OCI-LY7 (cell line): ENCODE data around the gene SIGLEC10. TPM values are rescaled to one million over a fixed set of nuclear protein-coding genes. Genes with fewer than 3 reads are reported as not detected.

Source experiments
- BruUV-seq: library from RNA; stranded (reverse); fragments of 400-500 nt; replicated peaks from 2 replicates; lab custom pipeline; 2021; lab: Mats Ljungman, UMichigan
- CTCF ChIA-PET: fragments of 300-600 bp; sonication (Branson Sonifier 250); formaldehyde crosslinking; loops from one replicate; lab custom pipeline; 2022; ENCODE audit warnings: antibody characterized with exemption; ENCODE audit not compliant: unreplicated experiment; lab: Charles Lee
- POLR2A ChIA-PET: fragments of 300-600 bp; sonication (Branson Sonifier 250); formaldehyde crosslinking; loops from one replicate; lab custom pipeline; 2022; ENCODE audit warnings: antibody characterized with exemption; lab: Charles Lee
- DNase-seq: peaks from one replicate; pipeline ENCODE4 v3.0.0-alpha.2; 2015; ENCODE audit warnings: low spot score
- H2AFZ ChIP-seq: fragments of 200-600 bp; sonication (generic), shearing (Covaris generic); 2 replicates; pipeline ENCODE4 v1.6.1; 2014; ENCODE audit warnings: mild to moderate bottlenecking, antibody characterized with exemption, low read length, moderate library complexity
- H3K27ac ChIP-seq: fragments of 200-600 bp; sonication (generic); 2 replicates; pipeline ENCODE4 v1.5.1; 2014; ENCODE audit warnings: mixed run types, low read depth, mild to moderate bottlenecking, moderate library complexity, low read length, inconsistent platforms; ENCODE audit not compliant: poor library complexity, severe bottlenecking
- H3K36me3 ChIP-seq: fragments of 200-600 bp; sonication (generic); 2 replicates; pipeline ENCODE4 v1.6.1; 2014; ENCODE audit warnings: mild to moderate bottlenecking, antibody characterized with exemption, low read length, moderate library complexity, mixed read lengths; ENCODE audit not compliant: insufficient read depth
- H3K4me1 ChIP-seq: fragments of 200-600 bp; sonication (generic); 2 replicates; pipeline ENCODE4 v1.5.1; 2014; ENCODE audit warnings: mild to moderate bottlenecking, low read length; ENCODE audit not compliant: insufficient read depth, poor library complexity, severe bottlenecking
- H3K4me2 ChIP-seq: fragments of 200-600 bp; sonication (generic); 2 replicates; pipeline ENCODE4 v1.6.1; 2014; ENCODE audit warnings: mild to moderate bottlenecking, low read length
- H3K4me3 ChIP-seq: fragments of 200-600 bp; sonication (generic); 2 replicates; pipeline ENCODE4 v1.5.1; 2014; ENCODE audit warnings: mild to moderate bottlenecking, low read depth, low read length; ENCODE audit not compliant: poor library complexity, severe bottlenecking
- H3K79me2 ChIP-seq: fragments of 200-600 bp; sonication (generic); 2 replicates; pipeline ENCODE4 v1.6.1; 2016; ENCODE audit warnings: low read depth, mild to moderate bottlenecking, low read length, moderate library complexity, mixed read lengths; ENCODE audit not compliant: insufficient read depth
- H3K9me2 ChIP-seq: fragments of 200-600 bp; sonication (generic); 2 replicates; pipeline ENCODE4 v1.6.1; 2016; ENCODE audit warnings: mild to moderate bottlenecking, low read length, mixed read lengths; ENCODE audit not compliant: insufficient read depth
- H3K9me3 ChIP-seq: fragments of 200-600 bp; sonication (generic); 2 replicates; pipeline ENCODE4 v1.6.1; 2014; ENCODE audit warnings: mild to moderate bottlenecking, mixed run types, low read length, mixed read lengths
- H4K20me1 ChIP-seq: fragments of 200-600 bp; sonication (generic); 2 replicates; pipeline ENCODE4 v1.6.1; 2014; ENCODE audit warnings: mild to moderate bottlenecking, antibody characterized with exemption, low read length, moderate library complexity, mixed read lengths; ENCODE audit not compliant: insufficient read depth
- EZH2phosphoT487 ChIP-seq: fragments of 200-600 bp; sonication (generic); IDR thresholded peaks from 2 replicates; pipeline ENCODE4 v1.6.1; 2018; ENCODE audit warnings: low read depth, borderline replicate concordance, mild to moderate bottlenecking, mixed run types, antibody characterized with exemption, low read length, moderate library complexity, mixed read lengths
- intact Hi-C: fragments of 100-400 bp; cut with micrococcal nuclease; formaldehyde crosslinking; loops from one replicate; pipeline ENCODE4 v1.10.0; 2022; ENCODE audit not compliant: unreplicated experiment
- total RNA-seq, 2 experiments: library from RNA; depleted of rRNA in 1 of 2; stranded (reverse); fragments of >200 nt in 1 of 2; shearing (Covaris generic) in 1 of 2; gene quantifications; 2 replicates each; pipeline ENCODE4 v1.2.3, GENCODE V29; 2014 to 2022
- TF ChIP-seq, protein P1 (sequence below): fragments of 200-600 bp; sonication (generic); conservative IDR thresholded peaks from 2 replicates; pipeline ENCODE4 v1.5.1; 2014; ENCODE audit warnings: mild to moderate bottlenecking, antibody characterized with exemption, low read length, moderate library complexity, mixed read lengths

SIGLEC10 gene
- total RNA-seq, 2 experiments from 2014 or later = 25.2 to 26.6 TPM

DNA sequence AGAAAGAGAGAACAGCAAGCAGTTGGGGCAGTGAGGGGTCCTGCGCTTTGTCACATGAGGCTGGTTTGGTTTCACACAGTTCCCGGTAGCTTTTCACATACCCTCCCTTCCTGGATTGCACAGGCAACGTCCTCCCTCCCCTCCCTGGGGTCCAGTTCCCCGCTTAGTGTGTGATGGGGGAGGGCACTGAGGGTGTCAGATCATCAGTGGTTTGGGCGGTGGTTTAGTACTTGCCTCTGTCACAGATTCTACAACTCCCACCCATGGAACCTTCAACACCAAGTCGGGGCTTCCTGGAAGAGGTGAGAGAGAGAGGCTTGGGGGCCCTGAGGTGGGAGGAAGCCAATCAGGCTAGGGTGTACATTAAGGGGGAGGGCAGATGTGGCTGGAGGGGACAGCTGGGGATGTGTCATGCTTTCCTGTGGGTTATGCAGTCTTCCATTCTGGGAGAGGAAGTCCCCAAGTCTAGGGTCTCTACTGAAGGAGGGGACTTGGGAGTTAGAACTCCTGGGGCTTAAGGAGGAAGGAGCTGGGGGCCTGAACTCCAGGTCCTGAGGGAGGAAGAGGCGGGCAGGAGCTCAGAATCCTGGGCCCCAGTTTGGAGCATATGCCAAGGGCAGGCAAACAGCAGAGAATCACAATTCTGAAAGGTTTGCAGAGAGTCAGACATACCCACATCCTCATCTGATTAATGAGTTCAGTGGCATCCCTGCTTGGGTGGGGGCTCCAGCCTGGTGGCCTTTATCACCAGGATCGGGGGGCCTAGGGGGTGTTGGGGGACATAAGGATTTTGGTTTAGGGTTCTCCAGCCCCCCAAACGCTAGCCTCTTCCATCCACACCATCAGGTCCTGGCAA lies 44.6 kb downstream of the SIGLEC10 start, which contains the start of gene NKG7:
Gene NKG7 (minus strand): TSS at position 6 of the 856 bp plus-strand sequence. CDS start 119 bp downstream, outside the sequence.
- Histone ChIP-seq H4K20me1 (no peaks in the 10 kb centered on the region), H3K9me2 (no peaks in the 10 kb centered on the region), H3K4me2 (peak within 1 kb of the TSS; percentile 25), H2AFZ (peak within 1 kb of the TSS; percentile 42; the same call in 1 of the 2 replicates), H3K4me1 (peaks cover 19% of the 10 kb centered on the region), H3K36me3 (no peaks in the 10 kb centered on the region), H3K4me3 (no peak within 1 kb of the TSS), H3K27ac (peak within 1 kb of the TSS; percentile 7), H3K79me2 (no peaks in the 10 kb centered on the region), H3K9me3 (no peaks in the 10 kb centered on the region)
- no peak for TF ChIP-seq EZH2phosphoT487
- TF ChIP-seq, protein P1, sequence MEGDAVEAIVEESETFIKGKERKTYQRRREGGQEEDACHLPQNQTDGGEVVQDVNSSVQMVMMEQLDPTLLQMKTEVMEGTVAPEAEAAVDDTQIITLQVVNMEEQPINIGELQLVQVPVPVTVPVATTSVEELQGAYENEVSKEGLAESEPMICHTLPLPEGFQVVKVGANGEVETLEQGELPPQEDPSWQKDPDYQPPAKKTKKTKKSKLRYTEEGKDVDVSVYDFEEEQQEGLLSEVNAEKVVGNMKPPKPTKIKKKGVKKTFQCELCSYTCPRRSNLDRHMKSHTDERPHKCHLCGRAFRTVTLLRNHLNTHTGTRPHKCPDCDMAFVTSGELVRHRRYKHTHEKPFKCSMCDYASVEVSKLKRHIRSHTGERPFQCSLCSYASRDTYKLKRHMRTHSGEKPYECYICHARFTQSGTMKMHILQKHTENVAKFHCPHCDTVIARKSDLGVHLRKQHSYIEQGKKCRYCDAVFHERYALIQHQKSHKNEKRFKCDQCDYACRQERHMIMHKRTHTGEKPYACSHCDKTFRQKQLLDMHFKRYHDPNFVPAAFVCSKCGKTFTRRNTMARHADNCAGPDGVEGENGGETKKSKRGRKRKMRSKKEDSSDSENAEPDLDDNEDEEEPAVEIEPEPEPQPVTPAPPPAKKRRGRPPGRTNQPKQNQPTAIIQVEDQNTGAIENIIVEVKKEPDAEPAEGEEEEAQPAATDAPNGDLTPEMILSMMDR = no peak
- intact Hi-C loops = no loop called here
- ChIA-PET CTCF (no interaction called here), POLR2A (no interaction called here)
- peak; percentile 19 for DNase-seq
- BruUV-seq = no TSS peak

DNA sequence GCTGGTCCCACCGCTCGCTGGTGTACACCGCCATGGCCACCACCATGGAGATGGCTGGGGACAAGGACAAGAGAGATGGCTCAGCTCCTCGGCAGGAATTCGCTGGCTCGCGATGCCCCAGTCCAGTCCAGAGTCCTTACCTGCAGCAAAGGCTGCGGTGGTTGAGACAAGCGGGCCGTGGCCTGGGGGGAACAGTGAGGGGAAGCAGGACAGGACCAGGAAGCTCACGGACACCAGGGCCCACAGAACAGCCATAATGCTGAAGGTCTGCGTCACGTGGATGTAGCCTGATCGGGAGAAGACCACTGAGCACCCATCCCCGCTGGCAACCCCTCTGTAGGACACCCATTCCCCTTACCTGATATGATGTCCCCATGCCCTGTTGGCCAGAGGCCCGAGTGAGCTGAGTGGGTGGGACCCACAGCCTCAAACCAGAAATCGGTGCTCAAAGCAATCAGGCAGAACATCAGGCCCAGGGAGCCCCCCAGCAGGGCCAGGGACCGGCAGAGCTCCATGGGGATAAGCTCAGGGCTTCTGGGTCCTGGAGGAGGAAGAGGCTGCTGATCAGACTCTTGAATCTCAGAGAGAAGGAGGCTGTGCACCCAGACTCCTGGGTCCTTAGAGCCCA lies 45.3 kb downstream of the SIGLEC10 start:
- Histone ChIP-seq H3K4me3 (no peak overlapping the region), H3K27ac (no peak overlapping the region), H3K4me1 (peaks cover 19% of the 10 kb centered on the region), H3K36me3 (no peaks in the 10 kb centered on the region), H3K79me2 (no peaks in the 10 kb centered on the region), H3K4me2 (peak overlapping the region; percentile 25; the same call in 1 of the 2 replicates), H3K9me3 (no peaks in the 10 kb centered on the region), H3K9me2 (no peaks in the 10 kb centered on the region), H2AFZ (peak overlapping the region; percentile 42; the same call in 1 of the 2 replicates), H4K20me1 (no peaks in the 10 kb centered on the region)
- intact Hi-C loops = no loop called here
- ChIA-PET POLR2A (no interaction called here), CTCF (no interaction called here)
- DNase-seq = no peak
- TF ChIP-seq, protein P1 = no peak
- no peak for TF ChIP-seq EZH2phosphoT487
- BruUV-seq = no TSS peak
